WTC11 (cell line): ENCODE results near the gene AKAP8. TPM values are rescaled to one million over a fixed set of nuclear protein-coding genes. Genes with fewer than 3 reads are reported as not detected.

Experiments used
- AFF4 ChIP-seq: sonication (generic); formaldehyde crosslinking; IDR thresholded peaks from 2 replicates; pipeline ENCODE4 v1.8.1; 2023; ENCODE audit warnings: mild to moderate bottlenecking, missing genetic modification reagents, borderline replicate concordance
- CREB1 ChIP-seq: sonication (generic); formaldehyde crosslinking; IDR thresholded peaks from 2 replicates; pipeline ENCODE4 v1.8.0; 2023; ENCODE audit warnings: mild to moderate bottlenecking, missing genetic modification reagents
- E2F4 ChIP-seq: sonication (generic); formaldehyde crosslinking; IDR thresholded peaks from 2 replicates; pipeline ENCODE4 v1.8.1; 2022; ENCODE audit warnings: low read depth, mild to moderate bottlenecking, moderate library complexity, missing genetic modification reagents, borderline replicate concordance
- EMX1 ChIP-seq: fragments of 250-450 bp; sonication (Bioruptor Pico); IDR thresholded peaks from 2 replicates; pipeline ENCODE4 v1.8.0; 2021; ENCODE audit warnings: mild to moderate bottlenecking
- ERG ChIP-seq: fragments of 250-450 bp; sonication (Bioruptor Pico); IDR thresholded peaks from 2 replicates; pipeline ENCODE4 v1.8.0; 2021; ENCODE audit warnings: mild to moderate bottlenecking
- ETV6 ChIP-seq: sonication (generic); formaldehyde crosslinking; IDR thresholded peaks from 2 replicates; pipeline ENCODE4 v1.8.1; 2022; ENCODE audit warnings: mild to moderate bottlenecking, missing genetic modification reagents
- GRHL2 ChIP-seq: fragments of 250-450 bp; sonication (Bioruptor Pico); IDR thresholded peaks from 2 replicates; pipeline ENCODE4 v1.8.0; 2022; ENCODE audit warnings: mild to moderate bottlenecking, moderate library complexity; ENCODE audit not compliant: insufficient replicate concordance, severe bottlenecking
- IRF1 ChIP-seq: sonication (generic); formaldehyde crosslinking; IDR thresholded peaks from 2 replicates; pipeline ENCODE4 v1.8.0; 2023; ENCODE audit warnings: missing genetic modification reagents
- MYBL2 ChIP-seq: sonication (generic); formaldehyde crosslinking; IDR thresholded peaks from 2 replicates; pipeline ENCODE4 v1.8.1; 2023; ENCODE audit warnings: mild to moderate bottlenecking, moderate library complexity, missing genetic modification reagents
- NFATC4 ChIP-seq: fragments of 250-450 bp; sonication (Bioruptor Pico); IDR thresholded peaks from 2 replicates; pipeline ENCODE4 v1.9.0; 2021; ENCODE audit warnings: mild to moderate bottlenecking
- NR2C2 ChIP-seq: sonication (generic); formaldehyde crosslinking; IDR thresholded peaks from 2 replicates; pipeline ENCODE4 v1.8.0; 2022; ENCODE audit warnings: mild to moderate bottlenecking, missing genetic modification reagents
- OVOL2 ChIP-seq: fragments of 250-450 bp; sonication (Bioruptor Pico); IDR thresholded peaks from 2 replicates; pipeline ENCODE4 v1.9.0; 2021; ENCODE audit warnings: mild to moderate bottlenecking, borderline replicate concordance
- RORB ChIP-seq: fragments of 250-450 bp; sonication (Bioruptor Pico); IDR thresholded peaks from 2 replicates; pipeline ENCODE4 v1.9.0; 2021; ENCODE audit warnings: mild to moderate bottlenecking
- SMAD4 ChIP-seq: sonication (generic); formaldehyde crosslinking; IDR thresholded peaks from 2 replicates; pipeline ENCODE4 v1.8.0; 2022; ENCODE audit warnings: mild to moderate bottlenecking, missing genetic modification reagents
- SOX15 ChIP-seq: fragments of 250-450 bp; sonication (Bioruptor Pico); IDR thresholded peaks from 2 replicates; pipeline ENCODE4 v1.9.0; 2021; ENCODE audit warnings: mild to moderate bottlenecking
- TEAD4 ChIP-seq: sonication (generic); formaldehyde crosslinking; IDR thresholded peaks from 2 replicates; pipeline ENCODE4 v1.8.0; 2022; ENCODE audit warnings: mild to moderate bottlenecking, missing genetic modification reagents
- TP53 ChIP-seq: sonication (generic); formaldehyde crosslinking; IDR thresholded peaks from 2 replicates; pipeline ENCODE4 v1.8.1; 2023; ENCODE audit warnings: mild to moderate bottlenecking, missing genetic modification reagents
- ZBTB21 ChIP-seq: sonication (generic); formaldehyde crosslinking; IDR thresholded peaks from 2 replicates; pipeline ENCODE4 v1.8.1; 2023; ENCODE audit warnings: mild to moderate bottlenecking, missing genetic modification reagents, borderline replicate concordance
- ZNF512 ChIP-seq: sonication (generic); formaldehyde crosslinking; IDR thresholded peaks from 2 replicates; pipeline ENCODE4 v1.8.1; 2022; ENCODE audit warnings: missing genetic modification reagents, borderline replicate concordance
- ZNF671 ChIP-seq: fragments of 250-450 bp; sonication (Bioruptor Pico); IDR thresholded peaks from 2 replicates; pipeline ENCODE4 v1.8.0; 2021; ENCODE audit warnings: mild to moderate bottlenecking
- total RNA-seq: library from RNA; stranded (reverse); gene quantifications from 3 replicates; pipeline ENCODE4 v1.2.3, GENCODE V29; 2021
- TF ChIP-seq, protein P1 (sequence below): sonication (generic); formaldehyde crosslinking; IDR thresholded peaks from 2 replicates; pipeline ENCODE4 v1.8.1; 2022; ENCODE audit warnings: low read depth, missing genetic modification reagents, borderline replicate concordance
- TF ChIP-seq, protein P2 (sequence below): fragments of 250-450 bp; sonication (Bioruptor Pico); IDR thresholded peaks from 2 replicates; pipeline ENCODE4 v1.9.0; 2021; ENCODE audit warnings: mild to moderate bottlenecking
- TF ChIP-seq, protein P3 (sequence below): sonication (generic); formaldehyde crosslinking; IDR thresholded peaks from 2 replicates; pipeline ENCODE4 v1.8.0; 2022; ENCODE audit warnings: mild to moderate bottlenecking, missing genetic modification reagents

Gene AKAP8
- total RNA-seq, 1 experiment from 2014 or later: 65.9 TPM

DNA sequence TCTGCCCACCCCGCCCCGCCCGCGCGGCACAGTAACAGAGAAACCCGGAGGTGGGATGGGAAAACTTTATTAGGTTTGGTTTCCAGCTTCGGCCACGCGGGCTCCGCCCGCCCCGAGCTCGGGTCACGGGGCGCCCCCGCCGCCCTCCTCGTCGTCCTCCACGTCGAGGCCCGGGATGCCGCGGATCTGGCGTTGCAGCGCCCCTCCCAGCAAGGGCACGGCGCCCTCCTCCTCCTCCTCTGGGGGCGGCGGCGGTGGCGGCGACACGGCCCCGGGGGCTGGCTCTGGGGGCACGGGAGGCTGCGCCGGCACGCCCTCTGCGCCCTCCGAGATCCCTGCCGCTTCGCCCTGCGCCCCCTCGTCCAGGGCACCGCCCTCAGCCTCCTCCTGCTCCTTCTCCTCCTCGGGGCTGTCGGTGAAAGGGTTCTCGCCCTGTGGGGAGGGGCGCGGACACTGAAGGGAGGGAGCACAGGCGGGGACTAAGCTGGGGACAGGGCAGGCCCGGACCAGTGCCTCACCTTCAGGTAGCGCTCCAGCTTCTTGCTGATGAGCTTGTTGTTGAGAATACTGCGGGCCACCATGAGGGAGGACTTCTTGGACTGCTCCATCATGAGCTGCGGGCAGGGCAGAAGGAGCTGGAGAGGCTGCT lies 536 bp upstream of the AKAP8 start (continued):
- TF ChIP-seq GRHL2 (CRISPR knock-in tag) (no peak), SMAD4 (no peak), TP53 (0 out of 2 replicates have a peak, but pooled peaks have one; percentile 8), NFATC4 (CRISPR knock-in tag) (peak; percentile 39; the same call in 1 of the 2 replicates), ZBTB21 (CRISPR knock-in tag) (no peak), CREB1 (CRISPR knock-in tag) (no peak), ZNF671 (CRISPR knock-in tag) (no peak), E2F4 (no peak), TEAD4 (CRISPR knock-in tag) (no peak), RORB (CRISPR knock-in tag) (no peak), ETV6 (CRISPR knock-in tag) (no peak), AFF4 (no peak), NR2C2 (no peak), MYBL2 (CRISPR knock-in tag) (no peak), IRF1 (no peak), OVOL2 (CRISPR knock-in tag) (no peak), ZNF512 (CRISPR knock-in tag) (no peak), SOX15 (CRISPR knock-in tag) (no peak), ERG (CRISPR knock-in tag) (no peak), EMX1 (CRISPR knock-in tag) (no peak)
- TF ChIP-seq, protein P1, sequence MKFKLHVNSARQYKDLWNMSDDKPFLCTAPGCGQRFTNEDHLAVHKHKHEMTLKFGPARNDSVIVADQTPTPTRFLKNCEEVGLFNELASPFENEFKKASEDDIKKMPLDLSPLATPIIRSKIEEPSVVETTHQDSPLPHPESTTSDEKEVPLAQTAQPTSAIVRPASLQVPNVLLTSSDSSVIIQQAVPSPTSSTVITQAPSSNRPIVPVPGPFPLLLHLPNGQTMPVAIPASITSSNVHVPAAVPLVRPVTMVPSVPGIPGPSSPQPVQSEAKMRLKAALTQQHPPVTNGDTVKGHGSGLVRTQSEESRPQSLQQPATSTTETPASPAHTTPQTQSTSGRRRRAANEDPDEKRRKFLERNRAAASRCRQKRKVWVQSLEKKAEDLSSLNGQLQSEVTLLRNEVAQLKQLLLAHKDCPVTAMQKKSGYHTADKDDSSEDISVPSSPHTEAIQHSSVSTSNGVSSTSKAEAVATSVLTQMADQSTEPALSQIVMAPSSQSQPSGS: no peak
- TF ChIP-seq, protein P2, sequence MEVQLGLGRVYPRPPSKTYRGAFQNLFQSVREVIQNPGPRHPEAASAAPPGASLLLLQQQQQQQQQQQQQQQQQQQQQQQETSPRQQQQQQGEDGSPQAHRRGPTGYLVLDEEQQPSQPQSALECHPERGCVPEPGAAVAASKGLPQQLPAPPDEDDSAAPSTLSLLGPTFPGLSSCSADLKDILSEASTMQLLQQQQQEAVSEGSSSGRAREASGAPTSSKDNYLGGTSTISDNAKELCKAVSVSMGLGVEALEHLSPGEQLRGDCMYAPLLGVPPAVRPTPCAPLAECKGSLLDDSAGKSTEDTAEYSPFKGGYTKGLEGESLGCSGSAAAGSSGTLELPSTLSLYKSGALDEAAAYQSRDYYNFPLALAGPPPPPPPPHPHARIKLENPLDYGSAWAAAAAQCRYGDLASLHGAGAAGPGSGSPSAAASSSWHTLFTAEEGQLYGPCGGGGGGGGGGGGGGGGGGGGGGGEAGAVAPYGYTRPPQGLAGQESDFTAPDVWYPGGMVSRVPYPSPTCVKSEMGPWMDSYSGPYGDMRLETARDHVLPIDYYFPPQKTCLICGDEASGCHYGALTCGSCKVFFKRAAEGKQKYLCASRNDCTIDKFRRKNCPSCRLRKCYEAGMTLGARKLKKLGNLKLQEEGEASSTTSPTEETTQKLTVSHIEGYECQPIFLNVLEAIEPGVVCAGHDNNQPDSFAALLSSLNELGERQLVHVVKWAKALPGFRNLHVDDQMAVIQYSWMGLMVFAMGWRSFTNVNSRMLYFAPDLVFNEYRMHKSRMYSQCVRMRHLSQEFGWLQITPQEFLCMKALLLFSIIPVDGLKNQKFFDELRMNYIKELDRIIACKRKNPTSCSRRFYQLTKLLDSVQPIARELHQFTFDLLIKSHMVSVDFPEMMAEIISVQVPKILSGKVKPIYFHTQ (CRISPR knock-in tag): no peak
- TF ChIP-seq, protein P3, sequence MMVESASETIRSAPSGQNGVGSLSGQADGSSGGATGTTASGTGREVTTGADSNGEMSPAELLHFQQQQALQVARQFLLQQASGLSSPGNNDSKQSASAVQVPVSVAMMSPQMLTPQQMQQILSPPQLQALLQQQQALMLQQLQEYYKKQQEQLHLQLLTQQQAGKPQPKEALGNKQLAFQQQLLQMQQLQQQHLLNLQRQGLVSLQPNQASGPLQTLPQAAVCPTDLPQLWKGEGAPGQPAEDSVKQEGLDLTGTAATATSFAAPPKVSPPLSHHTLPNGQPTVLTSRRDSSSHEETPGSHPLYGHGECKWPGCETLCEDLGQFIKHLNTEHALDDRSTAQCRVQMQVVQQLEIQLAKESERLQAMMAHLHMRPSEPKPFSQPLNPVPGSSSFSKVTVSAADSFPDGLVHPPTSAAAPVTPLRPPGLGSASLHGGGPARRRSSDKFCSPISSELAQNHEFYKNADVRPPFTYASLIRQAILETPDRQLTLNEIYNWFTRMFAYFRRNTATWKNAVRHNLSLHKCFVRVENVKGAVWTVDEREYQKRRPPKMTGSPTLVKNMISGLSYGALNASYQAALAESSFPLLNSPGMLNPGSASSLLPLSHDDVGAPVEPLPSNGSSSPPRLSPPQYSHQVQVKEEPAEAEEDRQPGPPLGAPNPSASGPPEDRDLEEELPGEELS: peak; percentile 52; the same call in 1 of the 2 replicates
